ENCODE data around the gene SYP. TPM values are rescaled to one million over a fixed set of nuclear protein-coding genes. Genes with fewer than 3 reads are reported as not detected.

SYP gene
- total and polyA plus RNA-seq, 9 of the 15 experiments (the other 6 are each of a cell fraction or from before 2014, with no cell fraction given) = 0.48 to 5.1 (median 2.6) TPM

DNA sequence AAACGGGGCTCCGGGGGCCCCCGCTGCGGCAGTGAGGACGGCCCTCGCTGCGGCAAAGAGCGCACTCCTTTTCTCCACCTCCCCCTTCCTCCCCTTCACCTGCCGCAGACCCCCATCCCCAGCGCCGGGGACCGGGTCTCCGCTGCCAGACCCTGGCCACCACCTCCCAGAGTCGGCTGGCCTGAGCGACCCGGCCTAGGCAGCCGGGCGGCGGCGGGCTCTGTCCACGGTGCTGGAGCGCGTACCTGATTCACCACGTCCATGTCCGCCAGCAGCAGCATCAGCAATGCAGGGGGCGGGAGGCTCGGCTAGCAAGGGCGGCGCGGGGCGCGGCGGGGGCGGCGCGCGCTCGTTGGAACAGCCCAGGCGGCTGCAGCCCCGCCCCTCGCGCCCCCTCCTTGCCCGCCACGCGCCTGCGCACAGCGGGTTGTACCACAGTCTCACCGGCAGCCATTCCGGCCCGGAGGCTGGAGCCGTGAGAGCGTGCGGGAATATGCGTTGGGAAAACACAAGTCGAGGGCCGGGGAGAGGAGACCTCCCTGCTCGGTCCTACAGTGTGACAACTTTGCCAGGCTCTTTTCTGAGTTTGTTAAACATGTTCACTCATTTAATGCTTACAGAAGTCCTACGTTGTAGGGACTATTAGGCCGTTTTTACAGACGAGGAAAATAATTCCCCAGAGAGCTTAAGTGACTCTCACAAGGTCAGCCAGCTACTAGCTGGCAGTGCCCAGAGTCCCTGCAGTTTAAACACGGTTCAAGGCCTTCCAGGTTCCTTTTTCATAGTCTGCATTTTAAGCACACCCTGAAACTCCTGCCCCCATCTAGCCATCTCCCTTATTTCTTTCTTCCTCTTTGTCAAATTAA lies at the start of gene SYP (continued):
- no peak for TF ChIP-seq CBFA2T2 (conservative IDR thresholded peaks at IDR 0.05)
- TF ChIP-seq, protein P1, sequence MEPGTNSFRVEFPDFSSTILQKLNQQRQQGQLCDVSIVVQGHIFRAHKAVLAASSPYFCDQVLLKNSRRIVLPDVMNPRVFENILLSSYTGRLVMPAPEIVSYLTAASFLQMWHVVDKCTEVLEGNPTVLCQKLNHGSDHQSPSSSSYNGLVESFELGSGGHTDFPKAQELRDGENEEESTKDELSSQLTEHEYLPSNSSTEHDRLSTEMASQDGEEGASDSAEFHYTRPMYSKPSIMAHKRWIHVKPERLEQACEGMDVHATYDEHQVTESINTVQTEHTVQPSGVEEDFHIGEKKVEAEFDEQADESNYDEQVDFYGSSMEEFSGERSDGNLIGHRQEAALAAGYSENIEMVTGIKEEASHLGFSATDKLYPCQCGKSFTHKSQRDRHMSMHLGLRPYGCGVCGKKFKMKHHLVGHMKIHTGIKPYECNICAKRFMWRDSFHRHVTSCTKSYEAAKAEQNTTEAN (CRISPR knock-in tag; IDR thresholded peaks at IDR 0.05) = no peak
- TF ChIP-seq, protein P2, sequence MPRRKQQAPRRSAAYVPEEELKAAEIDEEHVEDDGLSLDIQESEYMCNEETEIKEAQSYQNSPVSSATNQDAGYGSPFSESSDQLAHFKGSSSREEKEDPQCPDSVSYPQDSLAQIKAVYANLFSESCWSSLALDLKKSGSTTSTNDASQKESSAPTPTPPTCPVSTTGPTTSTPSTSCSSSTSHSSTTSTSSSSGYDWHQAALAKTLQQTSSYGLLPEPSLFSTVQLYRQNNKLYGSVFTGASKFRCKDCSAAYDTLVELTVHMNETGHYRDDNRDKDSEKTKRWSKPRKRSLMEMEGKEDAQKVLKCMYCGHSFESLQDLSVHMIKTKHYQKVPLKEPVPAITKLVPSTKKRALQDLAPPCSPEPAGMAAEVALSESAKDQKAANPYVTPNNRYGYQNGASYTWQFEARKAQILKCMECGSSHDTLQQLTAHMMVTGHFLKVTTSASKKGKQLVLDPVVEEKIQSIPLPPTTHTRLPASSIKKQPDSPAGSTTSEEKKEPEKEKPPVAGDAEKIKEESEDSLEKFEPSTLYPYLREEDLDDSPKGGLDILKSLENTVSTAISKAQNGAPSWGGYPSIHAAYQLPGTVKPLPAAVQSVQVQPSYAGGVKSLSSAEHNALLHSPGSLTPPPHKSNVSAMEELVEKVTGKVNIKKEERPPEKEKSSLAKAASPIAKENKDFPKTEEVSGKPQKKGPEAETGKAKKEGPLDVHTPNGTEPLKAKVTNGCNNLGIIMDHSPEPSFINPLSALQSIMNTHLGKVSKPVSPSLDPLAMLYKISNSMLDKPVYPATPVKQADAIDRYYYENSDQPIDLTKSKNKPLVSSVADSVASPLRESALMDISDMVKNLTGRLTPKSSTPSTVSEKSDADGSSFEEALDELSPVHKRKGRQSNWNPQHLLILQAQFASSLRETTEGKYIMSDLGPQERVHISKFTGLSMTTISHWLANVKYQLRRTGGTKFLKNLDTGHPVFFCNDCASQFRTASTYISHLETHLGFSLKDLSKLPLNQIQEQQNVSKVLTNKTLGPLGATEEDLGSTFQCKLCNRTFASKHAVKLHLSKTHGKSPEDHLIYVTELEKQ (CRISPR knock-in tag; IDR thresholded peaks at IDR 0.05) = no peak
- TF ChIP-seq FOXA1 (IDR thresholded peaks at IDR 0.05; ENCODE audit: borderline replicate concordance) = no peak
- TF ChIP-seq, protein P3, sequence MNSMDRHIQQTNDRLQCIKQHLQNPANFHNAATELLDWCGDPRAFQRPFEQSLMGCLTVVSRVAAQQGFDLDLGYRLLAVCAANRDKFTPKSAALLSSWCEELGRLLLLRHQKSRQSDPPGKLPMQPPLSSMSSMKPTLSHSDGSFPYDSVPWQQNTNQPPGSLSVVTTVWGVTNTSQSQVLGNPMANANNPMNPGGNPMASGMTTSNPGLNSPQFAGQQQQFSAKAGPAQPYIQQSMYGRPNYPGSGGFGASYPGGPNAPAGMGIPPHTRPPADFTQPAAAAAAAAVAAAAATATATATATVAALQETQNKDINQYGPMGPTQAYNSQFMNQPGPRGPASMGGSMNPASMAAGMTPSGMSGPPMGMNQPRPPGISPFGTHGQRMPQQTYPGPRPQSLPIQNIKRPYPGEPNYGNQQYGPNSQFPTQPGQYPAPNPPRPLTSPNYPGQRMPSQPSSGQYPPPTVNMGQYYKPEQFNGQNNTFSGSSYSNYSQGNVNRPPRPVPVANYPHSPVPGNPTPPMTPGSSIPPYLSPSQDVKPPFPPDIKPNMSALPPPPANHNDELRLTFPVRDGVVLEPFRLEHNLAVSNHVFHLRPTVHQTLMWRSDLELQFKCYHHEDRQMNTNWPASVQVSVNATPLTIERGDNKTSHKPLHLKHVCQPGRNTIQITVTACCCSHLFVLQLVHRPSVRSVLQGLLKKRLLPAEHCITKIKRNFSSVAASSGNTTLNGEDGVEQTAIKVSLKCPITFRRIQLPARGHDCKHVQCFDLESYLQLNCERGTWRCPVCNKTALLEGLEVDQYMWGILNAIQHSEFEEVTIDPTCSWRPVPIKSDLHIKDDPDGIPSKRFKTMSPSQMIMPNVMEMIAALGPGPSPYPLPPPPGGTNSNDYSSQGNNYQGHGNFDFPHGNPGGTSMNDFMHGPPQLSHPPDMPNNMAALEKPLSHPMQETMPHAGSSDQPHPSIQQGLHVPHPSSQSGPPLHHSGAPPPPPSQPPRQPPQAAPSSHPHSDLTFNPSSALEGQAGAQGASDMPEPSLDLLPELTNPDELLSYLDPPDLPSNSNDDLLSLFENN (IDR thresholded peaks at IDR 0.05; ENCODE audit: low read depth in 2 of 2, low read length in 2 of 2) = 0 out of 4 replicates have a peak, but pooled peaks of 1 of the 2 experiments have one; percentile 32
- TF ChIP-seq ZNF57 (CRISPR knock-in tag; IDR thresholded peaks at IDR 0.05) = no peak
- TF ChIP-seq TRIM28 (IDR thresholded peaks at IDR 0.05) = no peak
- TF ChIP-seq NR2F6 (CRISPR knock-in tag; IDR thresholded peaks at IDR 0.05) = no peak
- peak; percentile 60; the same call in 1 of the 2 replicates for TF ChIP-seq GABPB1 (CRISPR knock-in tag; IDR thresholded peaks at IDR 0.05)
- no peak for TF ChIP-seq ELF4 (CRISPR knock-in tag; IDR thresholded peaks at IDR 0.05)
- TF ChIP-seq ZNF717 (CRISPR knock-in tag; IDR thresholded peaks at IDR 0.05) = no peak
- TF ChIP-seq MYC (IDR thresholded peaks at IDR 0.05; ENCODE audit: low read depth, low read length) = 0 out of 2 replicates have a peak, but pooled peaks have one; percentile 29
- TF ChIP-seq MYC (CRISPR knock-in tag; IDR thresholded peaks at IDR 0.05; ENCODE audit: borderline replicate concordance, low read depth) = no peak
- no peak for TF ChIP-seq ZNF77 (CRISPR knock-in tag; IDR thresholded peaks at IDR 0.05)
- no peak for TF ChIP-seq SPI1 (IDR thresholded peaks at IDR 0.05; ENCODE audit: borderline replicate concordance, low read depth, low read length)
- TF ChIP-seq SLC30A9 (CRISPR knock-in tag; IDR thresholded peaks at IDR 0.05) = no peak
- no peak for TF ChIP-seq HDAC2 (IDR thresholded peaks at IDR 0.05)
- no peak for TF ChIP-seq SMAD2 (IDR thresholded peaks at IDR 0.05; ENCODE audit: low read depth, low read length)
- peak in 1 of 2 experiments; percentile 27; a peak in 2 of 4 replicates for TF ChIP-seq RAD21 (CRISPR knock-in tag; conservative IDR thresholded peaks at IDR 0.05 in 1 of 2, IDR thresholded peaks at IDR 0.05 in 1 of 2)
- no peak for TF ChIP-seq ZNF217 (CRISPR knock-in tag; IDR thresholded peaks at IDR 0.05)
